GM12878 (cell line): ENCODE data around the gene AGAP1. TPM values are rescaled to one million over a fixed set of nuclear protein-coding genes. Genes with fewer than 3 reads are reported as not detected.

Source experiments
- ATAC-seq: fragments of 200-7000 bp; cut with Tn5 transposase; 3 replicates; pipeline ENCODE4 v1.9.1; 2020; ENCODE audit warnings: mild to moderate bottlenecking, moderate library complexity
- BruUV-seq: library from RNA; stranded (reverse); fragments of 400-500 nt; replicated peaks from 2 replicates; lab custom pipeline; 2021; lab: Mats Ljungman, UMichigan
- CTCF ChIA-PET: fragments of 300-600 bp; sonication (Branson Sonifier 250); formaldehyde crosslinking; extraction: SDS; loops from one replicate; lab custom pipeline; 2021; ENCODE audit warnings: inconsistent platforms; lab: Yijun Ruan, JAX
- POLR2A ChIA-PET: fragments of 350-600 bp; formaldehyde crosslinking; extraction: SDS; loops from one replicate; lab custom pipeline; 2021; ENCODE audit warnings: inconsistent platforms; lab: Charles Lee
- RAD21 ChIA-PET: fragments of 300-600 bp; sonication (Branson Sonifier 250); formaldehyde crosslinking; loops from one replicate; lab custom pipeline; 2023; ENCODE audit warnings: antibody characterized with exemption; ENCODE audit not compliant: unreplicated experiment; lab: Charles Lee
- SMC1A ChIA-PET: fragments of 300-600 bp; sonication (Branson Sonifier 250); formaldehyde crosslinking; loops from one replicate; lab custom pipeline; 2023; ENCODE audit not compliant: unreplicated experiment, uncharacterized antibody; lab: Charles Lee
- DNase-seq: peaks from one replicate; pipeline ENCODE4 v3.0.0-alpha.2; 2011; ENCODE audit warnings: low read depth, low spot score
- FAIRE-seq: peaks from 3 replicates; lab custom pipeline; 2011; peaks lifted over from hg19 to GRCh38; lab: Jason Lieb, UNC
- H2AFZ ChIP-seq: 2 replicates; pipeline ENCODE4 v1.6.0; 2011; ENCODE audit warnings: low read depth, low read length, control low read depth; ENCODE audit not compliant: control insufficient read depth
- H3K27ac ChIP-seq: 2 replicates; pipeline ENCODE4 v1.5.1; 2011; ENCODE audit warnings: control low read depth; ENCODE audit not compliant: control insufficient read depth, insufficient read depth
- H3K27me3 ChIP-seq, 2 experiments: replicated peaks in 1 of 2; 2 replicates each; pipeline versions ENCODE4 v1.6.0 to v1.6.1; 2011; ENCODE audit warnings: low read length in 1 of 2; ENCODE audit not compliant: control insufficient read depth in 2 of 2, insufficient read depth in 2 of 2
- H3K36me3 ChIP-seq, 2 experiments: 2 replicates each; pipeline ENCODE4 v1.5.1; 2011; ENCODE audit warnings: low read length in 1 of 2; ENCODE audit not compliant: control insufficient read depth in 2 of 2, insufficient read depth in 2 of 2
- H3K4me1 ChIP-seq: 2 replicates; pipeline ENCODE4 v1.6.1; 2011; ENCODE audit warnings: mild to moderate bottlenecking, low read length, moderate library complexity, mixed read lengths; ENCODE audit not compliant: control insufficient read depth, insufficient read depth
- H3K4me2 ChIP-seq: 2 replicates; pipeline ENCODE4 v1.6.0; 2011; ENCODE audit warnings: control low read depth; ENCODE audit not compliant: control insufficient read depth, insufficient read depth
- H3K4me3 ChIP-seq: fragments of 200-600 bp; sonication (generic); 2 replicates; pipeline ENCODE4 v1.5.1; 2016
- H3K79me2 ChIP-seq: 2 replicates; pipeline ENCODE4 v1.6.0; 2011; ENCODE audit warnings: low read length; ENCODE audit not compliant: control insufficient read depth, insufficient read depth
- H3K9ac ChIP-seq: 2 replicates; pipeline ENCODE4 v1.8.0; 2011; ENCODE audit warnings: low read length, control low read depth, mixed read lengths; ENCODE audit not compliant: control insufficient read depth, insufficient read depth
- H3K9me3 ChIP-seq: replicated peaks from 3 replicates; pipeline ENCODE4 v1.5.1; 2011; ENCODE audit warnings: mild to moderate bottlenecking, low read length; ENCODE audit not compliant: control insufficient read depth, insufficient read depth
- H4K20me1 ChIP-seq: 2 replicates; pipeline ENCODE4 v1.6.0; 2011; ENCODE audit not compliant: control insufficient read depth, insufficient read depth
- CBX5 ChIP-seq: sonication (generic); IDR thresholded peaks from 2 replicates; pipeline ENCODE4 v1.6.1; 2016; ENCODE audit warnings: low read depth, moderate library complexity, mild to moderate bottlenecking, inconsistent platforms
- CHD1 ChIP-seq: IDR thresholded peaks from 2 replicates; pipeline ENCODE4 v1.6.1; 2012; ENCODE audit warnings: low read depth, low read length, improper control_type of control experiment
- CREM ChIP-seq: IDR thresholded peaks from 2 replicates; pipeline ENCODE4 v1.6.1; 2014; ENCODE audit warnings: antibody characterized with exemption, low read depth
- EGR1 ChIP-seq, 2 experiments: IDR thresholded peaks; 1 replicate in 1 of 2; 2 replicates in 1 of 2; pipeline ENCODE4 v1.6.1; 2011 to 2012; ENCODE audit warnings: low read depth in 2 of 2, low read length in 2 of 2, borderline replicate concordance in 1 of 2, mild to moderate bottlenecking in 1 of 2, moderate library complexity in 1 of 2
- EP300 ChIP-seq, 2 experiments: fragments of 150-350 bp in 1 of 2; IDR thresholded peaks; 2 replicates each; pipeline ENCODE4 v1.6.1; 2011 to 2012; ENCODE audit warnings: low read depth in 2 of 2, low read length in 2 of 2, borderline replicate concordance in 1 of 2, improper control_type of control experiment in 1 of 2, inconsistent platforms in 1 of 2; ENCODE audit not compliant: control insufficient read depth in 1 of 2
- ESRRA ChIP-seq: IDR thresholded peaks from 2 replicates; pipeline ENCODE4 v1.6.1; 2012; ENCODE audit warnings: mild to moderate bottlenecking, low read length, improper control_type of control experiment
- EZH2 ChIP-seq: IDR thresholded peaks from 2 replicates; pipeline ENCODE4 v1.6.1; 2012; ENCODE audit warnings: low read depth, mild to moderate bottlenecking, control low read depth, inconsistent platforms, low read length, borderline replicate concordance; ENCODE audit not compliant: control insufficient read depth
- FOS ChIP-seq: IDR thresholded peaks from 3 replicates; pipeline ENCODE4 v1.6.1; 2011; ENCODE audit warnings: borderline replicate concordance; ENCODE audit not compliant: insufficient read length; ENCODE audit errors: extremely low read depth
- IKZF2 ChIP-seq, 2 experiments: fragments of 450-650 bp; IDR thresholded peaks; 2 replicates each; pipeline ENCODE4 v1.6.1; 2017; ENCODE audit warnings: mild to moderate bottlenecking in 2 of 2, moderate library complexity in 2 of 2
- POLR2AphosphoS5 ChIP-seq: IDR thresholded peaks from 2 replicates; pipeline ENCODE4 v1.6.1; 2011; ENCODE audit warnings: mild to moderate bottlenecking, low read length, inconsistent platforms
- RAD51 ChIP-seq: fragments of 450-650 bp; IDR thresholded peaks from 2 replicates; pipeline ENCODE4 v1.6.1; 2016; ENCODE audit warnings: moderate library complexity, mild to moderate bottlenecking, inconsistent platforms
- SMARCA5 ChIP-seq: fragments of 450-650 bp; IDR thresholded peaks from 2 replicates; pipeline ENCODE4 v1.6.1; 2017; ENCODE audit warnings: mild to moderate bottlenecking
- SP1 ChIP-seq: IDR thresholded peaks from one replicate; pipeline ENCODE4 v1.6.1; 2011; ENCODE audit warnings: low read depth, low read length
- TARDBP ChIP-seq: IDR thresholded peaks from 2 replicates; pipeline ENCODE4 v1.6.1; 2016; ENCODE audit warnings: borderline replicate concordance
- TCF12 ChIP-seq: IDR thresholded peaks from 2 replicates; pipeline ENCODE4 v1.6.1; 2011; ENCODE audit warnings: low read depth, mild to moderate bottlenecking, low read length
- ZNF622 ChIP-seq: fragments of 450-650 bp; IDR thresholded peaks from 2 replicates; pipeline ENCODE4 v1.6.1; 2017; ENCODE audit warnings: mild to moderate bottlenecking, inconsistent platforms
- WGBS: methylation state at CpG from one replicate; pipeline ENCODE4 v1.1.6; 2016; ENCODE audit warnings: low lambda C conversion rate; ENCODE audit not compliant: insufficient replicate concordance, insufficient coverage; ENCODE audit errors: missing lambda C conversion rate; 5-methylcytosine and 5-hydroxymethylcytosine counted together
- in situ Hi-C: fragments of 300-500 bp; cut with MboI; formaldehyde crosslinking; loops from 9 replicates; pipeline ENCODE4 v1.14.3; 2018; ENCODE audit warnings: mixed read lengths
- intact Hi-C: fragments of 100-400 bp; cut with micrococcal nuclease; formaldehyde crosslinking; loops from one replicate; pipeline ENCODE4 v1.14.2; 2022; ENCODE audit not compliant: unreplicated experiment
- polyA plus RNA-seq, 11 experiments: library from polyadenylated mRNA; depleted of rRNA in 4 of 11; unstranded in 6 of 11; stranded (reverse) in 5 of 11; fragments of >200 nt; fragmentation: Nextera tagmentation in 4 of 11; fragmentation: Illumina TruSeq in 1 of 11; extraction: Ambion mirVana in 4 of 11; extraction: Trizol in 1 of 11; gene quantifications; 1 replicate in 1 of 11; 2 replicates in 10 of 11; pipeline versions ENCODE4 v1.2.1 to v1.2.3, GENCODE V29; 2011 to 2016; ENCODE audit warnings: inconsistent platforms in 2 of 11, missing spikeins in 2 of 11, low read depth in 1 of 11
- total RNA-seq, 4 experiments: library from RNA; depleted of rRNA in 3 of 4; stranded (reverse); fragments of >200 nt in 3 of 4; fragmentation: Illumina TruSeq in 1 of 4; extraction: Trizol in 1 of 4; gene quantifications; 2 replicates each; pipeline versions ENCODE4 v1.2.1 to v1.2.3, GENCODE V29; 2013 to 2021

The AGAP1 gene
- total and polyA plus RNA-seq, 10 of the 15 experiments (the other 5 are each of a cell fraction or from before 2014, with no cell fraction given) = 0.05 to 0.15 (median 0.06) TPM; not detected in 7

- FAIRE-seq = no peak
- TF ChIP-seq CHD1 (no peak), TARDBP (no peak), IKZF2 (IDR thresholded peaks at IDR 0.05) (no peak)
- TF ChIP-seq, all 136 proteins: peak for 0
- no peak for DNase-seq
- ChIA-PET RAD21 (no interaction called here), CTCF (interaction anchor here (1.2 kb wide), 1 partner anchor 13 kb away, joined by 3 read pairs; no protein-coding TSS in a partner anchor), SMC1A (no interaction called here), POLR2A (no interaction called here)
- H3K4me1 ChIP-seq = no peaks in the 10 kb centered on the region
- H3K27me3 ChIP-seq = peaks cover 0 to 1% of the 10 kb centered on the region in 2 experiments; a peak in 1 of 4 replicates
- no peak overlapping the region for H2AFZ ChIP-seq
- no peak overlapping the region for H3K9ac ChIP-seq
- no peak for ATAC-seq
- in situ Hi-C loops (loop anchor here (10.0 kb wide), 2 partner anchors 609 to 1189 kb away; no protein-coding TSS in a partner anchor), intact Hi-C loops (no loop called here)
- no peaks in the 10 kb centered on the region for H3K36me3 ChIP-seq
- WGBS = 57% methylated on average over 12 of the region's 12 CpGs
- H3K79me2 ChIP-seq = no peaks in the 10 kb centered on the region
- no peaks in the 10 kb centered on the region for H4K20me1 ChIP-seq
- H3K4me3 ChIP-seq = no peak overlapping the region
- no peaks in the 10 kb centered on the region for H3K9me3 ChIP-seq
- BruUV-seq = no TSS peak
- no peak overlapping the region for H3K27ac ChIP-seq
- H3K4me2 ChIP-seq = no peak overlapping the region
Measured at GRCh38 chr2:235744161-235744560, 250.3 kb downstream of the AGAP1 start.

GRCh38 chr2:235745597-235745996, 251.8 kb downstream of the AGAP1 start:
- BruUV-seq = no TSS peak
- Histone ChIP-seq H3K4me1 (no peaks in the 10 kb centered on the region), H3K79me2 (no peaks in the 10 kb centered on the region), H2AFZ (no peak overlapping the region), H4K20me1 (no peaks in the 10 kb centered on the region), H3K4me3 (no peak overlapping the region), H3K27ac (no peak overlapping the region), H3K9me3 (no peaks in the 10 kb centered on the region), H3K27me3 (peaks cover 0 to 1% of the 10 kb centered on the region in 2 experiments; a peak in 2 of 4 replicates), H3K4me2 (no peak overlapping the region), H3K9ac (no peak overlapping the region), H3K36me3 (no peaks in the 10 kb centered on the region)
- CTCF ChIA-PET = interaction anchor here (0.6 to 2.5 kb wide), 20 partner anchors 10 to 1610 kb away, joined by 3 to 36 read pairs (median 4); no protein-coding TSS in a partner anchor
- SMC1A ChIA-PET = interaction anchor here (1.1 to 1.9 kb wide), 2 partner anchors 150 to 152 kb away, joined by 4 to 5 read pairs; no protein-coding TSS in a partner anchor
- DNase-seq (no peak), ATAC-seq (no peak), FAIRE-seq (no peak)
- RAD21 ChIA-PET = interaction anchor here (1.0 to 2.1 kb wide), 4 partner anchors 20 to 152 kb away, joined by 4 to 22 read pairs (median 6); no protein-coding TSS in a partner anchor
- 34% methylated on average over 6 of the region's 6 CpGs for WGBS
- in situ Hi-C loops = loop anchor here (5.0 to 10.0 kb wide), 3 partner anchors 153 to 1191 kb away; no protein-coding TSS in a partner anchor
- POLR2A ChIA-PET = no interaction called here
- intact Hi-C loops = loop anchor here (5.0 kb wide), 1 partner anchor 1193 kb away; no protein-coding TSS in a partner anchor
- TF ChIP-seq FOS (no peak), ESRRA (no peak), ZNF622 (no peak), CBX5 (no peak), EZH2 (no peak), CREM (no peak), SP1 (no peak), SMARCA5 (no peak), EP300 (IDR thresholded peaks at IDR 0.05; ENCODE audit: borderline replicate concordance in 1 of 2, control insufficient read depth in 1 of 2, low read depth in 2 of 2, low read length in 2 of 2) (no peak), POLR2AphosphoS5 (no peak), TCF12 (no peak), EGR1 (IDR thresholded peaks at IDR 0.05; ENCODE audit: borderline replicate concordance in 1 of 2, low read depth in 2 of 2, low read length in 2 of 2) (no peak), RAD51 (no peak)
